Right lobe of liver (tissue), 4 donors: ENCODE data around the gene DMRT1.

ENCODE experiments used
- POLR2A ChIP-seq: fragments of 450-650 bp; IDR thresholded peaks from one replicate; pipeline ENCODE4 v1.6.1; 2017; ENCODE audit warnings: antibody characterized with exemption, mild to moderate bottlenecking
- TF ChIP-seq, protein P1 (sequence below), 4 donors: fragments of 200-600 bp in 3 of 4; fragments of 450-650 bp in 1 of 4; IDR thresholded peaks; one replicate each; pipeline versions ENCODE4 v1.5.1 to v1.8.0; 2016 to 2022; ENCODE audit warnings: antibody characterized with exemption in 4 of 4, mild to moderate bottlenecking in 2 of 4
- donor health status: DM: no; HTN: no; CAD: no.
- donor health status: DM: no; HTN: no; CAD: no.
- donor health status: DM: no; HTN: yes; CAD: no.

DNA sequence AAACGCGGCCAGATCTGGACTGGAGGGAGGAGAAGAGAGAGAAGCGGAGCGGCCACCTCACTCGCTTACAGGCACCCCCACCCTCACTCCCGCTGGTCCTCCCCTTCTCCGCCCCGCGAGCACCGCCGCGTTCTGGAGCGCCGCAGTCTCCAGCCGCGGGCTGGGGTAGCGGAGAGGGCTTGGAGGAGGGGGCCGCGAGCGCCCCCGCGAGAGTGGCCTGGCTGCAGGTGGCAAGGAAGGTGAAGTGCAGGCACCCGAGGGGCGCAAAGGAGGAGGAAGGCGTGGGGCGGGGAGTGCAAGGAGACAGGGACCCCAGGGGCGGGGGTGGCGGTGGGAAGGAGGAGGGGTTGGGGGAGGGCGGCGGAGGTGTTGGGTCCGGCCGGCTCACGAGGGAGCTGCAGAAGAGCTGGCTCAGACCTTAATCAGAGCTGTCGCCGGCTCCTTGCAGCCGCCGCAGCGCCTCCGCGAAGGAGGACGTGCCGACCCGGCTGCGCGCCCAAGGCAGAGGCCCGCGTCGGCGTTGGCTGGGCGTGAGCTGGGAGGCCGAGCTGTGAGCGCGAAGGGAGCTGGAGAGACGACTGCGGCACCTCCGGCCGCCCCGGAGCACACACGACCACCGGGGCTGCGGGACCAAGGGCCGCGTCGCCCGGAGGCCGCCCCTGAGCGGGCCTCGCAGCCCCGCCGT is 134.9 kb downstream of the DMRT1 start, which contains the start of gene DMRT3:
- TF ChIP-seq, protein P1, sequence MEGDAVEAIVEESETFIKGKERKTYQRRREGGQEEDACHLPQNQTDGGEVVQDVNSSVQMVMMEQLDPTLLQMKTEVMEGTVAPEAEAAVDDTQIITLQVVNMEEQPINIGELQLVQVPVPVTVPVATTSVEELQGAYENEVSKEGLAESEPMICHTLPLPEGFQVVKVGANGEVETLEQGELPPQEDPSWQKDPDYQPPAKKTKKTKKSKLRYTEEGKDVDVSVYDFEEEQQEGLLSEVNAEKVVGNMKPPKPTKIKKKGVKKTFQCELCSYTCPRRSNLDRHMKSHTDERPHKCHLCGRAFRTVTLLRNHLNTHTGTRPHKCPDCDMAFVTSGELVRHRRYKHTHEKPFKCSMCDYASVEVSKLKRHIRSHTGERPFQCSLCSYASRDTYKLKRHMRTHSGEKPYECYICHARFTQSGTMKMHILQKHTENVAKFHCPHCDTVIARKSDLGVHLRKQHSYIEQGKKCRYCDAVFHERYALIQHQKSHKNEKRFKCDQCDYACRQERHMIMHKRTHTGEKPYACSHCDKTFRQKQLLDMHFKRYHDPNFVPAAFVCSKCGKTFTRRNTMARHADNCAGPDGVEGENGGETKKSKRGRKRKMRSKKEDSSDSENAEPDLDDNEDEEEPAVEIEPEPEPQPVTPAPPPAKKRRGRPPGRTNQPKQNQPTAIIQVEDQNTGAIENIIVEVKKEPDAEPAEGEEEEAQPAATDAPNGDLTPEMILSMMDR (IDR thresholded peaks at IDR 0.05), result no peak
- TF ChIP-seq POLR2A, result no peak
